ENCODE data around the gene ARHGEF40.

ARHGEF40 gene

DNA sequence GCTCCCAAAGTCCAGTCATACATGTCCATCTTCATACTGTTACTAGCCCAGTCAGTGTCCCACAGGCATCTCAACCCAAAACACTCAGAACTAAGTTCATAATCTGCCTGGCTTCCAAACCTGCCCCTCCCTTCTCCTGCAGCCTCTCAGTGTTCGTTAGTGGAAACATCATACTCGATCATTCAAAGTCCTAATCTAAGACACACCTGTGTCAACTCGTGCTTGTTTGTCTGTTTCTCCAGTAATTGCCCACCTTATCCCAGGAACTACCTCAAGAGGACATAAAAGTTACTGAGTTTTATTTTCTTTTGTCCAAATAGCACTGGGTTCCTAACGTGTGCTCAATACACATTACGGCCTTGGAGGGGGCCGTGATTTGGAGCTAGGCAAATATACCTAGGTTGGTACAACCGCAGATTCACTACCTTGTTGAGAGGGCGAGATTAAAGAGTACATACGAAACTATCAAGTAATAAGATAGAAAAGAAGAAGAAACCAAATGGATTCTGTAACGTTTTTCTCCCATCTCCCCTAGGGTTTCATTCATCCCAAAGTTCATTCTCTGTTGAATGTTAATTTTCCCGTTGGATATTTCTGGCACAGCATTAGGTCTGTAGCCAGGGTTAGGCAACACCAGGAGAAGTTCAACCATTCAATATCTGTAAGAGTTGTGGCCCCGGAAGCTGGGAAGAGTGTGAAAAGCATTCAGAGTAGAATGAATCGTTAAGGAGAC lies 9.3 kb upstream of the ARHGEF40 start:
- DNase-seq: no peak

DNA sequence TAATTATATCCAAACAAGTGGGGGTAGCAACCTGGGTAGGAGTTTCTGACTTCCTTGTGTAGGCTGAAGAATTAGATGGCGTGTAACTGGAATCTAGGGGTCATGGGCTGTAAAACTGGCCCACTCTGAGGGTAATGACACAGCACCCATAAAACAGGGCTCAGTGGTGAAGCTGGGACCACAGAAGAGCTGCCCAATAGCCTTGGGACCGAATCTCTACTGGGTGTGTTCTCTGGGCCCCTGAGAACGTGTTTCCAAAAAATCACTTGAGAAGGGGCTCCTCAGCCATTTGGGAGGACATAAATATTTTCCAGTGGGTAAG lies 8.8 kb upstream of the ARHGEF40 start:
- no peak for DNase-seq

DNA sequence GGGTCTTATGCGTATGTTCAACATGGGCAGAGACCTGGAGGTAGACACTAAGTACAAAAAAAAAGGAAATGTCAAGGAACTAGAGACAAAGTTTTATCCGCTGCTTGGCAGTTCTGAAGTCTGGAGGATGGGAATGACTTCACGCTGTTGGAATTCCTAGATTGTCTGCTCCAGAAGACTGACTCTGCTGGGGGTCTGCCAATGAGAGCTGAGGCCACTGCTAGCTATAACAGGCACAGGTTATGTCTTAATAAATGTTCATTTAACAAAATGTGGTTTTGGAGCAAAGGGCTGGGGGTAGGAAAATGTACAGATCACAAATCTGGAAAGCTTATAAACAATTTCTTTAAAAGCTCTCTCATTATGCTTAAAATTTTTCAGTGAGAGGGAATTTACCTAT lies 6.6 kb upstream of the ARHGEF40 start:
- DNase-seq: no peak

DNA sequence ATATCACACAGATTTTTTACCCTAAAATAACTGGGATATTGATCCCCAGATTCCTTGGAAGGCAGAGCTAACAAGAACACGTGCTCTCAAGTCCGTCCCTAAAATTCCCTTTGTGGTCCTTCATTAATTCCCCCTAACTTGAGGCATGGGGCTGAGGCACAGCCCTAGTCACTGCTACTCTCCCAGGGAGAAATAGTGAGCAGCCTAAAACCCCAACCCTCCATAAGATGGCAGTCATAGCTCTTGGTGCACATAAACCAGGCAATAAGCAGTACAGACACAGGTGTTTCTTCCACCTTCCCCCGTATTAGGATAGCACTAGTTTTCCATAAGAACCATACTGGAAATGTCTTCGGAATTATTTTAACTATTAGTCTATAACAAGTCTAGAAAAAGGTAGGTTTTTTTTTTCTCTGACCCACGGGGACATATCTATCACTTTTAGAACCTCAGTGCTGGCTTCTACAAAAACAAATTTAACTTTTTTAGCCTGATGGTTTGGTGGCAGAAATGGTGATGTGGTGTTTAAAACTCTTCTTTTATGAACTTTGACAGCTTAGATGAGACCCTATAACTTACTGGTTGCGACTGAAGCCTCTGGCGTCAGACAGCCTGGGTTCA lies 3.1 kb upstream of the ARHGEF40 start:
- DNase-seq: peak; percentile 31

DNA sequence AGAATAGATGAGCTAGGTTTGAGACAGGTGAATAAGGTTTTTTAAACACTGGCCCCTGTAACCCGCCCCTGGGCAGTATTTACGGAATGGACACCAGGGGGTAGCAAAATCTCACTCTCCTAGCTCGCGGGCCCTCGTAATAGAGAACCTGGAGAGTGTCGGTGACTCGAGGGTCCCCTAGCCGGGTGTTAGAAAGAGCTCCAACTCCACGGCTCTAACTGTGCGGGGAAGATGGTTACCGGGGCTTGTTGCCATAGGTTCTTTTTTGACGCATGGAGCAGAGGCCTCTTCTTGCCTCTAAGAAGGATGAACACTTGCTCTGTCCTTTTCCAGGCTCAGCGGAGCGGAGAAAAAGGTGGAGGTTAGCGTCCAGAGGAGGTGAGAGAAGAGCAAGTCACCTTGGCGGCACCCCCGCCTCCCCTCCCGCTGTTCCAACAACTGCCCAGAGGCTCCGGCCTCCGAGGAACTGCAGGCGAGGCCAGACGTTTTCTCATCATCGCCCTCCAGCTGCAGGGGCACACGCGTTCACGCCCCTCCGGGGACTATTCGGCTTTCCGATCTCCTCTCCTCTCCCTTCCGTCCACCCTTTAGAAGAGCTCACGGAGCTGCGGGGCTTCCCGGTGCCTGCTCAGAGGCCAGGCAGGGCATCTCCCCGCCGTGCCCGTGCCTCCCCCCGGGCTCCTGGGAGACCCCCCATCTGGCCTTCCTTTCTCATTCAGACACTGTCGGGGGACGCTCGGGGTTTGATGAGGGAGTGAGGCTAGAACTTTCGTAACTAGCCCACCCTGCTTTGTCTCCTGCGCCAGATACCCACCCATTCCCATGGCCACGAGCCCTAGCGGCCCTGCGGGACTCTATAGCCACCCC lies 1.4 kb upstream of the ARHGEF40 start:
- peak; percentile 55 for DNase-seq

DNA sequence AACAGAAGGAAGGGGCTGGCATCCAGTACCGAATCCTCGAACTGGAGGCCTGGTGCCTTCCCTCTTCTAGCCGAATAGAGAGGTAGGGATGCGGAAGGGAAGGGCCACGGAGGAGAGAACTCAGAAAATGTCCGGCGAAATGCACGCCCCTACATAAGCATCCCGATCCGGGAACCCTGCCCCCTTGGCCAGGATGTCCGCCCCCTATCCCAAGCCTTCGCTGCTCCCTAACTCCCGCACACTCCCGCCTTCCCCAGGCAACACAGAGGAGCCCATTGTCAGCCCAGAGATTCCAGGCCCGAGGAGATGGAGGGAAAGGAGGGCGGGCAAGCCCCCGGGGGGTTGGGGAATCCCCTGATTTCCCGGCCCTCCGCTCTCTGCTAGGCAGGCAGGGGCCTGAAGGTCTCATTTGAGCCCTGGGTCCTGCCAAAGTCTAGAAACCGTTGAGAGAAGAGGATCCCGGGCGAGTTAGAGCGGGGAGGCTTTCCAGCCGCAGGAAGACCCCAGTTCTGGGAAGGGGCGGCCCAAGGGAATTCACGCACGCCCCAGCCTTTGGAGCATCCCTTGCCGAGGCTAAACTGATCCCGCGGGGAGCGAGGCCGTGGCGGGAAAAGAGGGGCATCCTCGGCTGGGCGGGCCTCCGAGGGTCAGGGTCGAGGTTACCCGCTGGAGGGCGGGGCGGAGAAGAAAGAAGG lies 569 bp upstream of the ARHGEF40 start:
- no peak for DNase-seq

DNA sequence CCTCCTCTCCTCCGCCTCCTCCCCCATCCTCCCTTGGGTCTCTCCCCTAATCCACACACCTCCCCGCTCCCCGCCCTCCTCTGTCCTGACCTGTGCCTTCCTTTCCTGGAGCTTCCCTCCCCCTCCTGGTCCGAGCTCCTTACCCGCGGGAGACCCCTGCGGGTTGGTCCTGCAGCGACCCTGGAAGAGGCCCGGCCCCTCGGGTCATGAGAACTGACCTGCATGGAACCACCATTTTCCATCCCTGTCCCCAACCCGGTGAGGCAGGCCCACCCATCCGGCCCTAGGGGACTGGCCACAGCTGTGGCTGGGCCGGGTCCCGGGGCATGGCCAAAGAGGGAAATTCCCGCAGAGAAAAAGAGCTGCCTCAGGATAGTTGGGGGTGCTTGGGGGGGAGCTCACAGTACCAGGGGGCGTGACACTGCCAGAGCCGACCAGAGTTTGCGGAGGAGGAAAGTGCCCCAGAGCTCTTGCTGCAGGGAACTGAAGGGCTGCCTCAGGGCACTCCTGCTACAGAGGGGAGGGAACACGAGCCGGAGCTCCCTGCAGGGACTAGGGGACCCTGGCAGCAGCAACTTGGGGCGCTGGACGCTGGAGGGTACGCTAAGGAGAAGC lies 613 bp downstream of the ARHGEF40 start:
- DNase-seq: no peak

DNA sequence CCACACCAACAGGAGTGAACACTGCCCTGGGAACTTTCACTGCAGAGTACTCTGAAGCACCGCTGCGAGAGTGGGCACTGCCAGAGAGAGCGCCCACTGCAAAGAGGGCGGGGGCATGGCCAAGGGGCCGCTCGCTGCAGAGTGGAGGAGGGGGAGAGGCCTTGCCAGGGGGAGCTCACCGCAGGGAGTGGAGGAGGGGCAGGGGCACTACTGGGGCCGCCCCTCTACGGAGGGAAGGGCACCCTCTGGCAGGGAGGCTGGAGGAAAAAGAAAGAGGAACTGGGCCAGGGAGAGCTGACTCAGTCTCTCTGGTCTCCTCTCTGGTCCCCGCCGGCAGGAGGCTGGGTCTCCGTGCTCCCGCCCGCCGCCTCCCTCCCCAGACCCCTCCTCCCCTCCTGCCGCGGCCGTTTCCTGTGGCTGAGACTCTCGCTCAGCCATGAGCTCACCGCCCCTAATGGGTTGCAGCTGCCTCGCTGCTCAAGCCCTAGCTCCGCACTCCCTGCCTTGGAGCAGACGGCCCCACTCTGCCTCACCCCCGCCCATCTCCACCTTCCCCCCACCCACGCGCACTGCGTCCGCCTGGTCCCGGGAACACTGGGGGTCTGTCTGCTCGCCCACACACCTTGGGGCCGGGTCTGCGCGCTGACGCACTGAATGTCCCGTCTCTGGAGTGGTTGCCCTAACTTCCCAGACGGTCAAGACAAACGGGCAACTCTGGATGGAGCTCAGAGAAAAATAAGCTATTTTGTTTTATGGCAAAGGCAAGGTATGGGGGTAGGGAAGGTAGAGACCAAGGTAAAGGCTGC lies 1.3 kb downstream of the ARHGEF40 start:
- DNase-seq: no peak

DNA sequence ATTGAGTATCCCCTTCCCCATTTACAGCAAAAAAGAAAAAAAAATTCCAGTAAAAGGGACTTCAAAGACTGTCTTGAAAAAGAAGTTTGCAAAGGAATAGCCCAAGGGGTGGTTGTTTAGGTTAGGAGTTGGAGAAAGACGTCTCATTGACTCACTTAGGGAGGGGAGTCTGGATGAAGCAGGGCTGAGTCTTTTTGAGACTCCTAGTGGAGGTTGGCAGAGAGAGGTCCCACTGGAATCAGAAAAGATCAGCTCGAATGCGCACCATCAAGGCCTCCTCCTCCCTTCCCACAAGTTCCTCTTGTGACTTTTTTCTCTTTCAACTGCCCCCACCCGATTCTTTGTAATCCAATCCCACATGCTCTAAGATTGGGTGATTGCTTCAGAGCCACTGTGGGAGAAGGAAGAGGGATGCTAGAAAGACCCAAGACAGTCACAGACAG lies 1.9 kb downstream of the ARHGEF40 start:
- no peak for DNase-seq

DNA sequence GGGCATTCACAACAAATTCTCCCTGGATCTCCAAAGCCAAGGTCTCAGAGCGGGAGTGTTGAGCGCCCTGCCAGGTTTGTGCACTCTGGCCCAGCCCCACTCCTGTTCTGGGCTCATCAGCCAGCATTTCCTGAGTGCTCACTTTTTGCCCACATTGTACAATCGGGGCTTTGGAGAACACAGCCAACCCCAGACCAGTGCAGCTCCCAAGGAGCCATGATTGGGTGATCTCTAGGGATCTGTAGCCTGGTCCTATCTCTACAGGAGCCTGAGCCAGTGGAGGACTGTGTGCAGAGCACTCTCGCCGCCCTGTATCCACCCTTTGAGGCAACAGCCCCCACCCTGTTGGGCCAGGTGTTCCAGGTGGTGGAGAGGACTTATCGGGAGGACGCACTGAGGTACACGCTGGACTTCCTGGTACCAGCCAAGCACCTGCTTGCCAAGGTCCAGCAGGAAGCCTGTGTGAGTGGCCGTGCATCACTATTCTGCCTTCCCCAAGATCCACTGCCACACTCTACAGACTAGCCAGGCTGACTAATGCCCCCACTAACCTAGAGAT lies 2.8 kb downstream of the ARHGEF40 start:
- no peak for DNase-seq

DNA sequence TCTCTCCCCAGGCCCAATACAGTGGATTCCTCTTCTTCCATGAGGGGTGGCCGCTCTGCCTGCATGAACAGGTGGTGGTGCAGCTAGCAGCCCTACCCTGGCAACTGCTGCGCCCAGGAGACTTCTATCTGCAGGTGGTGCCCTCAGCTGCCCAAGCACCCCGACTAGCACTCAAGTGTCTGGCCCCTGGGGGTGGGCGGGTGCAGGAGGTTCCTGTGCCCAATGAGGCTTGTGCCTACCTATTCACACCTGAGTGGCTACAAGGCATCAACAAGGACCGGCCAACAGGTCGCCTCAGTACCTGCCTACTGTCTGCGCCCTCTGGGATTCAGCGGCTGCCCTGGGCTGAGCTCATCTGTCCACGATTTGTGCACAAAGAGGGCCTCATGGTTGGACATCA lies 3.8 kb downstream of the ARHGEF40 start:
- DNase-seq: no peak

DNA sequence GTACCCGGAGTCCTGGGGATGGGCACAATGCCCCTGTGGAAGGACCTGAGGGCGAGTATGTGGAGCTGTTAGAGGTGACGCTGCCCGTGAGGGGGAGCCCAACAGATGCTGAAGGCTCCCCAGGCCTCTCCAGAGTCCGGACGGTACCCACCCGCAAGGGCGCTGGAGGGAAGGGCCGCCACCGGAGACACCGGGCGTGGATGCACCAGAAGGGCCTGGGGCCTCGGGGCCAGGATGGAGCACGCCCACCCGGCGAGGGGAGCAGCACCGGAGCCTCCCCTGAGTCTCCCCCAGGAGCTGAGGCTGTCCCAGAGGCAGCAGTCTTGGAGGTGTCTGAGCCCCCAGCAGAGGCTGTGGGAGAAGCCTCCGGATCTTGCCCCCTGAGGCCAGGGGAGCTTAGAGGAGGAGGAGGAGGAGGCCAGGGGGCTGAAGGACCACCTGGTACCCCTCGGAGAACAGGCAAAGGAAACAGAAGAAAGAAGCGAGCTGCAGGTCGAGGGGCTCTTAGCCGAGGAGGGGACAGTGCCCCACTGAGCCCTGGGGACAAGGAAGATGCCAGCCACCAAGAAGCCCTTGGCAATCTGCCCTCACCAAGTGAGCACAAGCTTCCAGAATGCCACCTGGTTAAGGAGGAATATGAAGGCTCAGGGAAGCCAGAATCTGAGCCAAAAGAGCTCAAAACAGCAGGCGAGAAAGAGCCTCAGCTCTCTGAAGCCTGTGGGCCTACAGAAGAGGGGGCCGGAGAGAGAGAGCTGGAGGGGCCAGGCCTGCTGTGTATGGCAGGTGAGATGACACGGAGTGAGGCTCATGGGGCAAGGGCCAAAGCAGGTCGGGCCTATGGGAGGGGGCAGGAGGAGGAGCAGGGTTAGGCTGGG lies 4.5 kb downstream of the ARHGEF40 start:
- no peak for DNase-seq

DNA sequence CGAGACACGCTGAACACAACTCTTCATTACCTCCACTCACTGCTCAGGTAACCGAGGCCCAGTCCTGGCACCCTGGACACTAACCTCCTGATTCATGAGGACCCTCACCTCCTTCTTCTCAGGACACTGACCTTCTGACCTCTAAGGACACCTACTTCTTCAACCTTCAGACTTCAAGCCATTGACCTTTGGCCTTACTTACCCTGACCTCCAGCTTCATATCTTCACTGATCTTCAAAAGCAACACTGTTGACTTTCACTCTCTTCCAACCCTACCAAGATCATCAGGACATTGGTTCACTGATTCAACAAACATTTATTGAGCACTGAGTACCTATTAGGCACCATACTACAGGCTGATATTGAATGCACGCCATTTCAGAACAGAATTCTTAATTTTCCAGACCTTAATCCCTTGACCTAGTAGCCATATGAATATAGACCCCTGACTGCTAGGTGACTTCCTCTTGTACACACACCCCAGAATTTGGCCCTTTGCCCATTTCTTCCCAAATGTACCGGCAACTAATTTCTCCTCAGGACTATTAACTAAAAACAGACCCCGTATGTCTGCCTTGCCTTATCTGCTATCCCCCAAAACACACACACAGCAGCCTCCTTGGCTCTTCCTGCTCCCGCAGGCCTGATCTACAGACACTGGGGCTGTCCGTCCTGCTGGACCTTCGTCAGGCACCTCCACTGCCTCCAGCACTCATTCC lies 5.8 kb downstream of the ARHGEF40 start:
- DNase-seq: no peak

DNA sequence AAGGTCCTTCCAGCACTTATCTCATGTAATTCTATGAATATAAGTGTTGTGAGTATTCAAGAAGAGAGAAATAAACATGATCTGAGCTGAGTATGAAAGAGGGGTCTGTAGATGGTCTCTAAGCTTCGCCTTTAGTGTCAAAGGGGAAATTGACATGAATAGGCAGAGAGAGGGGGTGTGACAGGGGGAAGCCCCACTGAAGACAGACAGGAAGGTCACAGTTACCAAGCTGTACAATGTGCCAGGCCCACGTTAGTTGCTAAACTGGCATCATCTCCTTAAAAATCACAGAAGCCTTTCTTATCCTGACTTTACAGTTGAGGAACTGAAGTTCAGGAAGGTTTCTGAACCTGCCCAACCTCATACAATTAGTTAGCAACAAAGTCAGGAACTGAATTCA lies 7.6 kb downstream of the ARHGEF40 start:
- DNase-seq: no peak

DNA sequence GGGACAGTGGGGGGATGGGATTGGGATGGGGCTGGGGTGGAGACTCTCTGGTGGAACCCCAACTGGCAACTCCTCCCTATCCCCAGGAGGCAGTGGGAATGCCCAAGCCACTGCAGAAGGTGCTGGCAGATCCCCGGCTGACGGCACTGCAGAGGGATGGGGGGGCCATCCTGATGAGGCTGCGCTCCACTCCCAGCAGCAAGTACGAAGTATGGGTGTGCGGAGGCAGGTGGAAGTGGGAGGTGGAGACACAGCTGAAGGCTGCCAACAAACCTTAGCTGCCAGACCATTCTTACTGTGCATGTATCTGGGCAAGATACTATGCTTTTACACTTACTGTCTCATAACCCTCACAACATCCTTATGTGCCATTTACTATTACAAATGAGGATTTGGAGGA lies 8.2 kb downstream of the ARHGEF40 start:
- no peak for DNase-seq

DNA sequence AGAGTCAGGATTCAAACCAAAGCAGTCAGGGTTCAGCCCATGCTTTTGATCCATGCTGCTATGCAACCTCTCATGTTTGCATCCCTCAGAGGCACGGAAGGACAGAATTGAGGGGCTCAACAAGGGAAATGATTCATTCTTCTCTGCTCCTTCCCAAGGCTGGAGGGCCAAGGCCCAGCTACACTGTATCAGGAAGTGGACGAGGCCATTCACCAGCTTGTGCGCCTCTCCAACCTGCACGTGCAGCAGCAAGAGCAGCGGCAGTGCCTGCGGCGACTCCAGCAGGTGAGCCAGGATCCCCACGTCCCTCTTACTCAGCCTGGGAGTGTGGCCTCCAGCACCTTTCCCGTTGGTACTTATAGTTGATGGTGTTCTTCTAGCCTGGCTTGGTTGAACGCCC lies 8.6 kb downstream of the ARHGEF40 start:
- no peak for DNase-seq

DNA sequence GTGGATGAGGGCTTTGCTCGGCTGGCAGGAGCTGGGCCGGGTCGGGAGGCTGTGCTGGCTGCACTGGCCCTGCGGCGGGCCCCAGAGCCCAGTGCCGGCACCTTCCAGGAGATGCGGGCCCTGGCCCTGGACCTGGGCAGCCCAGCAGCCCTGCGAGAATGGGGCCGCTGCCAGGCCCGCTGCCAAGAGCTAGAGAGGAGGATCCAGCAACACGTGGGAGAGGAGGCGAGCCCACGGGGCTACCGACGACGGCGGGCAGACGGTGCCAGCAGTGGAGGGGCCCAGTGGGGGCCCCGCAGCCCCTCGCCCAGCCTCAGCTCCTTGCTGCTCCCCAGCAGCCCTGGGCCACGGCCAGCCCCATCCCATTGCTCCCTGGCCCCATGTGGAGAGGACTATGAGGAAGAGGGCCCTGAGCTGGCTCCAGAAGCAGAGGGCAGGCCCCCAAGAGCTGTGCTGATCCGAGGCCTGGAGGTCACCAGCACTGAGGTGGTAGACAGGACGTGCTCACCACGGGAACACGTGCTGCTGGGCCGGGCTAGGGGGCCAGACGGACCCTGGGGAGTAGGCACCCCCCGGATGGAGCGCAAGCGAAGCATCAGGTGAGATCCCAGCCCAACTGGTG lies 11.5 kb downstream of the ARHGEF40 start:
- DNase-seq: no peak

DNA sequence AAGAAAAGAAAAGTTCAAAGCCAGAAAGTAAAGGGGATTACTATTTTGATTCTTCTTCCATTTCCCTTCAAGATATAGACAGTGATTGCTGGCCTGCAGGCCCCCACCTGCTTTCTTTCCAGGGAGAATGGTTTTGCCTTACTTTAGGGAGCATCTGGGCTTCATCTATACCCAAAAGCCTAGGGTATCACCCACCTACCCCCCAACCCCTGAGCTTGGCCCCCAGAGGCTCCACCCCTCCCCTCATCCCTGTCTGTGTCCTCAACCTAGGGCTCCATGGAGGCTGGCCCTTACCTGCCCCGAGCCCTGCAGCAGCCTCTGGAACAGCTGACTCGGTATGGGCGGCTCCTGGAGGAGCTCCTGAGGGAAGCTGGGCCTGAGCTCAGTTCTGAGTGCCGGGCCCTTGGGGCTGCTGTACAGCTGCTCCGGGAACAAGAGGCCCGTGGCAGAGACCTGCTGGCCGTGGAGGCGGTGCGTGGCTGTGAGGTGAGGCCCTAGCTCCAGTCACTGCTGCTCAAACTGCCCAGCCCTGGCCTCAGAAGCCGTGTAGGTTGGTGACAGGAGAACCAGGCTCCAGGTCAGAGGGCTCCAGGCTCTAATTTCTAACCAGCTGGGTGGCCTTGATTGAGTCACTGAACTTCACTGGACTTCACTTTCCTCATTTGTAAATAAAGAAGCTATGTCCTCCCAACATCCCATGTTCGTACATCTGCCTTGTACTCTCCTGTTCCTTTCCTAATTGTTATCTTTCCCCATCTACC lies 13.6 kb downstream of the ARHGEF40 start:
- DNase-seq: no peak

DNA sequence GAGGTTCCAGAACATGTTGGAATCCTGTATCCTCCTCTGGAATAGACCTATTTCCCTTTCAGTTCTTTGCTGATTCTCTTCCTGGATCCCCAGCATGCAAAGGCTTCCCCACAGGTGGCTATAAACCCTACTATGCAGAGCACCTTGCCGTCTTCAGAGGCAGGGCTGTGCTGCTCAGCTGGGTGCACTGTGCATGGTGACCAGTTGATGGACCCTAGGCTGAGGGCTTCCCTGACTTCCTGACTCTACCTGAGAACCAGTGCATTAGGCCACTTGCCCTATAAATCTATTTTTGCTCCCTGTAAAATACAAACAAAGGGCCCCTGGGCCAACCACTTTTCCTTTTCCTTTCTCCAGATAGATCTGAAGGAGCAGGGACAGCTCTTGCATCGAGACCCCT lies 14.3 kb downstream of the ARHGEF40 start:
- DNase-seq: no peak

Data from NCI-H1694 (cell line).